ENCODE results near the gene SLC6A4.
"Not testable (repeated sequence)": the region's sequence is repeated elsewhere in the genome, so short reads cannot be mapped to it uniquely, and the experiment has no call there.

The SLC6A4 gene

DNA sequence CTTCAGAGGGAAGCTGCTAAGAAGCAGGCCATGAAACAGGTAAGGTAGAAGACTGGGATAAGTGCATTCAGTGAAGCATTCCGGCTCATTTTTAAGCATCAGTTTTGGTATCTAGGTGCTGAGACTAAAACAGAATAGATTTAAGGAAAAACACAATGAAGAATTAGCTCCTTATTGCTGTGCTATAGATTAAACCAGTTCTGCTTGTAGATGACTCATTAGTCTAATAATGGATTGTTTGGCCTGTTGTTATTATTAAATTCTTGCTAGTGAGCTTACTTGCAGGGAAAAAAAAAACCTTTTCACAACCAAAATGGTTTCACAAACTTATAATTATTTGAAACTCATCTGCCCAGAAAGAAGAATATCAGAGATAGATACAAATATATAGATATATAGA lies 62.9 kb downstream of the SLC6A4 start:
- no peak for DNase-seq (ENCODE audit: low read depth)

DNA sequence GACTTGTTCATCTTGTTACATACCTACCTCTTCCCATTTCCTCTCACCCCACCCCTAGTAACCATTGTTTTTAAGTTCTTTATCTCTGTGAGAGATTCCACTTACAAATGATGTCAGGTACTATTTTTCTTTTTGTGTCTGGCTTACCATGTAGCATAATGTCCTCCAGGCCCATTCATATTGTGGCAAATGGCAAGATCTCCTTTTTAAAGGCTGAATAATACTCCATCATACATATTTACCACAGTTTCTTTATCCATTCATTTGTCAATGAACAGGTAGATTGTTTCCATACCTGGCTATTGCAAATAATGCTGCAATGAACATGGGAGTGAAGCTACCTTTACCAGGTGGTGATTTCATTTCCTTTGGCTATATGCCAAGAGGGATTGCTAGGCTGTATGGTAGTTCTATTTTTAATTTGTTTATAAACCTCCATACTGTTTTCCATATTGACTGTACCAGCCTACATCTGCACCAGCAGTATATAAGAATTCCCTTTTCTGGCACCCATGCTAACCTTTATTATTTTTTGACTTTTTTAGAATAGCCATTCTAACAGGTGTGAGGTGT lies 65.0 kb downstream of the SLC6A4 start:
- DNase-seq (ENCODE audit: low read depth), result no peak

DNA sequence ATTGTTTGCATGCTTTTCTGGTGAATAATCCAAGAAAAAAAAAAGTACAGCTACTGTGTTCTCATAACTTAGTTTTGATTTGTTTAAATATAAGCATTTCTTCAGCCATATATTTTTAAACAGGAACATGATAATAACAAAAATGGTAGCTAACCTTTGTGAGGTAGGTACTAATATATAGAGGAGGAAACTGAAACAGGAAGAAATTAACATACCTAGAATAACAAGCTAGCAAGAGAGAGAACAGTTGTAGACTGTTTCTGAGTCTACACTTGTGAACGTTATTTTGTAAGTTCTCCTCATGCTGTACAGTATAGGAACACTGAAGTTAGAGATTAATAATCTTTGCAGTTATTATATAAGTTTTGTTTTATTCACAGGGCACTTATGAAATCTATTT lies 69.5 kb downstream of the SLC6A4 start:
- DNase-seq (ENCODE audit: low read depth), result no peak

DNA sequence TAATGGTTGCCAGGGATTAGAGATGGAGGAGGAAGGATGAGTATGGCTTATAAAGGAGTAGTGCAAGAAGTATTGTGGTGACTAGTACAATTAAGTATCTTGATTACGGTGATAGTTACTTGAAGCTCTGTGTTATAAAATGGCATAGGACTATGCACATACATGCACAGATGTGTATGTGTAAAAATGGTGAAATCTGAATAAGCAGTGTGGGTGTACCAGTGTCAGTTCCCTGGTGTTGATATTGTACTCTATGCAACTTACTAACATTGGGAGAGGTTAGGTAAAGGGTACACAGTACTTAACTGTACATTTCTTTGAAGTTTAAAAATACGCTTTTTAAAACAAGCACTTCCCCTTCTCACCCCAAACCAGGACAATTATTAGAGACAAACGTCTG lies 70.3 kb downstream of the SLC6A4 start:
- DNase-seq (ENCODE audit: low read depth), result no peak

DNA sequence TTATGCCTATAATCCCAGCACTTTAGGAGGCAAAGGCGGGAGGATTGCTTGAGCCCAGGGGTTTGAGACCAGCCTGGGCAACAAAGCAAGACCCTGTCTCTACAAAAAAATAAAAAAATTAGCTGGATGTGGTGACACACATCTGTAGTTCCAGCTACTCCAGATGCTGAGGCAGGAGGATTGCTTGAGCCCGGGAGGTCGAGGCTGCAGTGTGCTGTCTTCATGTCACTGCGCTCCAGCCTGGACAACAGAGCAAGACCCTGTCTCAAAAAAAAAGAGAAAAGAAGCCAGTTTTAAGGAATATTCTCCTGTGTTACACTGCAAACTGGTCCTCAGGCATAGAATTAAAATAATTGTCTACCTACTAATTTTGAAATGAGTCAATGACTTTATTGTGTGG lies 71.0 kb downstream of the SLC6A4 start:
- no peak for DNase-seq (ENCODE audit: low read depth)

DNA sequence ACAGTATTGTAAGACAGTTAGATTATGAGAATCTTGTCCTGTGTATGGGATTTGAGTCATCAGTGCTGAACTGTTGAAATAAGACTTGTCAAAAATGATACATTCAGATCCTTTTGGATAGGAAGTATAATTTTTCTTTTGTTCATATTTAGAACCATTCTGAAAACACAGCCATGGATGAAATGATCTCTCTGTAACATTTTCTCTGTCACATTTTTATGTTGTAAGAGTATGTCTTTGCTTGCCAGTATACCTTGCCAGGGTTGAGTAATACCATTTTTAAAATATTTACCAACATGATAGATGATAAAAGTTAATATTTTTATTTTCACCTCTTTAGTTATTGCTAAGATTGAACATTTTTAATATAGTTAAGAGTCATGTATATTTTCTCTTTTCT lies 73.9 kb downstream of the SLC6A4 start:
- DNase-seq (ENCODE audit: low read depth), result no peak

DNA sequence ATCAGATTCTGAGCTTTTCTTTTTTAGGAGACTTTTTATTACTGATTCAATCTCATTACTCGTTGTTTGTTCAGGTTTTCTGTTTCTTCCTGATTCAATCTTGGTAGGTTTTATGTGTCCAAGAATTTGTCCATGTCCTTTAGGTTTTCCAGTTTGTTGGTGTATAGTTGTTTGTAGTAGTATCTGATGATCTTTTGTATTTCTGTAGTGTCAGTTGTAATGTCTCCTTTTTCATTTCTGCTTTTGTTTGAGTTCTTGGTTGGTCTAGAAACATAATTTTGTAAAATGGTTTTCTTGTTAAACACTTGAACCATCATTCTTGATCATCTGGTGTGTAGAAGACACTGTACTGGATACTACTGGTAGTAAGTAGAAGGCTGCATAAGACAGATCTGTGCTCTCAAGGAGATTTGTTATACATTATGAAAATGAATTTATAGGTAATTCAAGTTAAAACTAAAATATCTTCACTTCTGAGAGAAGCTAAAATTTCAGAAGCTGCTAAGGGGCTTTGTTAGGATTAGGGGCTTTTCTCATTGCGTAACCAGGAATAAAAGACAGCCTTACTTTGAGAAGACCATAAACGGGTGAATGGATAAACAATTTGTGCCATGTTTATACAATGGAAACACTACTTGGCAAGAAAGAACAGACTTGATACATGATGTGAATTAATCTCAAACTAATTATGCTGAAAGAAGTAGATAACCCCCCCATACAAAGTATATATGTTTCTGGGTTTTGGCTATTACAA lies 74.9 kb downstream of the SLC6A4 start:
- DNase-seq (ENCODE audit: low read depth), result no peak

DNA sequence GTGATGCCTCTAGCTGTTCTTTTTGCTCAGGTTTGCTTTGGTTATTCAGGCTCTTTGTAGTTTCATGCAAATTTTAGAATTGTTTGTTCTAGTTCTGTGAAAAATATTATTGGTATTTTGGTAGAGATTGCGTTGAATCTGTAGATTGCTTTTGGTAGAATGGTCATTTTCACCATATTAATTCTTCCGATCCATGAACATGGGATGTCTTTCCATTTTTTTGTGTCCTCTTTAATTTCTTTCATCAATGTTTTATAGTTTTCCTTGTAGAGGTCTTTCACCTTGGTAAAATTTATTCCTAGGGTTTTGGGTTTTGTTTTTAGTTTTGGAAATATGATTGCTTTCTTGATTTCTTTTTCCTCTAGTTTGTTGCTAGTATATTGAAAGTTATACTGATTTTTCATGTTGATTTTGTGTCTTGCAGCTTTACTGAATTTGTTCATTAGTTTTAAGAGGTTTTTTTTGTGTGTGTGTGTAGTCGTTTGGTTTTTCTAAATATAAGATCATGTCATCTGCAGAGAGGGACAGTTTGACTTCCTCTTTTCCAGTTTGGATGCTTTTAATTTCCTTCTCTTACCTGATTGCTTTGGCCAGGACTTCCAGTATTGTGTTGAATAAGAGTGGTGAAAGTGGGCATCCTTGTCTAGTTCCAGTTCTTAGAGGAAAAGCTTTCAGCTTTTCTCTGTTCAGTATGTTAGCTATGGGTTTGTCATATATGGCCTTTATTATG lies 76.4 kb downstream of the SLC6A4 start:
- no peak for DNase-seq (ENCODE audit: low read depth)

DNA sequence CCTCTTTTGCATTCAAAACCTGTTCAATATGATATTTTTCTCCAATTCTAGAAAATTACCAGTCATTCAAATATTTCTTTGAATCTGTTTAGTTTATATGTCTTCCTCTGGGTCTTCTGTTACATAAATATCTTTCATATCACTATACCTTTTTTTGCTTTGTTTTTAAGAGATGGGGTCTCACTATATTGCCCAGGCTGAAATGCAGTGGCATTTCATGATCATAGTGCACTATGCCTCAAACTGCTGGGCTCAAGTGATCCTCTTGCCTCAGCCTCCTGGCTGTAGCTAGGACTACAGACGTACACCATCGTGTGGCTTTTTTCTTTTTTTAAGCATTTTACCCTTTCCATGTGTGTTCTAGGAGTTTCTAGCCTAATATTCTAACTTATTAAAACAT lies 80.1 kb downstream of the SLC6A4 start:
- DNase-seq (ENCODE audit: low read depth), result no peak

DNA sequence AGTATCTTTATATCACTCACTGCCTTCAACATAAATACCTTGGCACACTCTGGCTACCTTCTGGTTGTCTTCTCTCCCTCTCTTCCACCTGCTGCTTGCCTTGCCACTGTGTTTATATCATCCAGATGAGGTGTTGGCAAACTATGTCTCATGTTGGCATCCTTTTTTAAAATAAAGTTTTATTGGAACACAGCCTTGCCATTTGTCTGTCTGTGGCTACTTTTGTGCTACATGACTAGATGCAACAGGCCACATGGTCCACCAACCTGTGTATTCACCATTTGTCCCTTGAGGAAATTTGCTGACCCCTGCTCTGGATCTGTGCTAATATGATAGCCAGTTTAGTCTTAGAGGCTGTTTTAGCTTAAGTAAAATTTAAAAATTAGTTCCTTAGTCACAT lies 82.0 kb downstream of the SLC6A4 start:
- no peak for DNase-seq (ENCODE audit: low read depth)

DNA sequence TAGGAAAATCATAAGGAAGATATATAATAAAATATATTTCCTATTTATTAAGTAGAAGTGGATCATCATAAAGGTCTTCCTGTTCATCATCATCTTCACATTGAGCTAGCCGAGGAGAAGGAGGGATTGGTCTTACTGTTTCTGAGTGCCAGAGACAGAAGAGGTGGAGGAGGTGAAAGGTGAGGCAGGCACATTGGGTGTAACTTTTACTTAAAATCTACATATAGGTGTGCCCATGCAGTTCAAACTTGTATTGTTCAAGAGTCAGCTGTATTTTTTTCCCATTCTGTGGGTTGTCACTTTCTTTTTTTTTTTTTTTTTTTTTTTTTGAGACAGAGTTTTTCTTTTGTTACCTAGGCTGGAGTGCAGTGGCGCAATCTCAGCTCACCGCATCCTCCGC lies 84.0 kb downstream of the SLC6A4 start:
- DNase-seq (ENCODE audit: low read depth), result no peak

DNA sequence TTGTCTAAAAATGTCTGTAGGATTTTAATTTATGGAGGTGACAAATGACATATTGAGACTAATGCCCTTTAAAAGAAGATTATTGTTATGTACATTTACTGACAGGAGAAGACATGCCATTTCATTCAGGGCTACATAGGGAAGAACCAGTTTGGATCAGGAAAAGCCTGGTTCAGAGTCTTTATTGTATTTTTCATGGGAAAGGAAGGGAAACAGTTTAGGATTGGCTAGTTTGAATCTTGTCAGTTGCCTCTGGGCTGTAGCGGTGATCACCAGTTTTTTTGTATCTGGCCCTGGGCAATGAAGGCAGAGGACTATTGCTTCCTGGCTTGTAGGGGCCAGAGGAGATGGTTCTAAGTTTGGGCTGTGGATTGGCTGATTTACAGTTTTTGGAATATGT lies 87.1 kb downstream of the SLC6A4 start:
- no peak for DNase-seq (ENCODE audit: low read depth)

DNA sequence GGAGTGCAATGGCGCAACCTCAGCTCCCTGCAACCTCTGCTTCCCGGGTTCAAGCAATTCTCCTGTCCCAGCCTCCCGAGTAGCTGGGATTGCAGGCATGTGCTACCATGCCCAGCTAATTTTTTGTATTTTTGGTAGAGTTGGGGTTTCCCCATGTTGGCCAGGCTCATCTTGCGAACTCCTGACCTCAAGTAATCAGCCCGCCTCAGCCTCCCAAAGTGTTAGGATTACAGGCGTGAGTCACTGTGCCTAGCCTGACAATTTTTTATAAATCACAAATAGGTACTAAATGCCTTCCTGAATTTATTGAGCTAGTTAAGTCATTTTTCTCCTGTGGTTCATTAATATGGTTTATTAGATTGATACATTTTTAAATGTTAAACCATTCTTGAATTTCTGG lies 87.6 kb downstream of the SLC6A4 start:
- DNase-seq (ENCODE audit: low read depth), result not testable (repeated sequence)
